ENCODE measurements around the gene KBTBD4. TPM values are rescaled to one million over a fixed set of nuclear protein-coding genes. Genes with fewer than 3 reads are reported as not detected.

The KBTBD4 gene
- total RNA-seq, result 12.9 and 21.9 TPM in 2 replicates

GRCh38 chr11:47578524-47579494, at the start of gene KBTBD4, which contains the start of gene NDUFS3:
Gene KBTBD4, minus strand, starts transcription at chr11:47578970. Its CDS starts 19 bp downstream, at chr11:47578951.
Gene NDUFS3, plus strand, starts transcription at chr11:47579074. Its CDS starts 18 bp downstream, at chr11:47579092.

GRCh38 chr11:47593934-47594855, 15.4 kb upstream of the KBTBD4 start, which contains the start of gene C1QTNF4:
Gene C1QTNF4, minus strand, starts transcription at chr11:47594411. Its CDS starts 3,601 bp downstream, at chr11:47590810.

GRCh38 chr11:47586098-47586855, 7.5 kb upstream of the KBTBD4 start, which contains the start of gene FAM180B:
Gene FAM180B, plus strand, starts transcription at chr11:47586678. Its CDS starts 91 bp downstream, at chr11:47586769.

GRCh38 chr11:47565340-47566148, 13.2 kb downstream of the KBTBD4 start, which contains the start of gene PTPMT1:
Gene PTPMT1, plus strand, starts transcription at chr11:47565599. Its CDS starts 24 bp downstream, at chr11:47565623.

GRCh38 chr11:47552566-47553405, 26.0 kb downstream of the KBTBD4 start, which contains the start of gene CELF1:
Gene CELF1, minus strand, starts transcription at chr11:47553132. Its CDS starts 53,609 bp downstream, at chr11:47499523.

Other genes starting within 250 kb of the KBTBD4 start
- gene MYBPC3, start 226.3 kb downstream of the KBTBD4 start, total RNA-seq, result not detected in 2 replicates
- gene SPI1, start 200.4 kb downstream of the KBTBD4 start, total RNA-seq, result not detected in 2 replicates
- 104 and 110 TPM in 2 replicates for gene SLC39A13, start 170.4 kb downstream of the KBTBD4 start, total RNA-seq
- 89.3 and 101 TPM in 2 replicates for gene PSMC3, start 152.5 kb downstream of the KBTBD4 start, total RNA-seq
- not detected in 2 replicates for gene RAPSN, start 129.8 kb downstream of the KBTBD4 start, total RNA-seq
- 37.8 and 47.6 TPM in 2 replicates for gene CELF1, start 25.8 kb downstream of the KBTBD4 start, total RNA-seq
- gene PTPMT1, start 13.4 kb downstream of the KBTBD4 start, total RNA-seq, result 108 and 112 TPM in 2 replicates
- gene NDUFS3, start 104 bp upstream of the KBTBD4 start, total RNA-seq, result 66.5 and 67.1 TPM in 2 replicates
- gene FAM180B, start 7.7 kb upstream of the KBTBD4 start, total RNA-seq, result not detected in 2 replicates
- gene C1QTNF4, start 15.4 kb upstream of the KBTBD4 start, total RNA-seq, result 0.20 and 1.6 TPM in 2 replicates
- 42.5 and 75.3 TPM in 2 replicates for gene MTCH2, start 63.6 kb upstream of the KBTBD4 start, total RNA-seq
- gene AGBL2, start 136.4 kb upstream of the KBTBD4 start, total RNA-seq, result 0.05 TPM in 1 of 2 replicates, not detected in the other
- gene FNBP4, start 188.4 kb upstream of the KBTBD4 start, total RNA-seq, result 34.3 and 44.8 TPM in 2 replicates